Mononuclear cell (primary cell): ENCODE measurements around the gene ATG10. TPM values are rescaled to one million over a fixed set of nuclear protein-coding genes. Genes with fewer than 3 reads are reported as not detected.

Source experiments
- H3K27me3 ChIP-seq: 2 replicates; pipeline ENCODE4 v1.6.0; 2011; ENCODE audit warnings: low read length, control low read depth; ENCODE audit not compliant: insufficient read depth
- H3K4me1 ChIP-seq: 2 replicates; pipeline ENCODE4 v1.5.1; 2011; ENCODE audit warnings: mild to moderate bottlenecking, low read length, control low read depth; ENCODE audit not compliant: insufficient read depth
- H3K4me3 ChIP-seq: 2 replicates; pipeline ENCODE4 v1.5.1; 2011; ENCODE audit warnings: mild to moderate bottlenecking, low read length, moderate library complexity
- H3K9me3 ChIP-seq: 2 replicates; pipeline ENCODE4 v1.5.1; 2011; ENCODE audit warnings: low read depth, mild to moderate bottlenecking, control low read depth, low read length
- total RNA-seq: library from RNA; depleted of rRNA; stranded (reverse); fragments of >200 nt; gene quantifications from one replicate; pipeline ENCODE4 v1.2.3, GENCODE V29; 2012

The ATG10 gene
- total RNA-seq, 1 donor = 2.4 TPM

DNA sequence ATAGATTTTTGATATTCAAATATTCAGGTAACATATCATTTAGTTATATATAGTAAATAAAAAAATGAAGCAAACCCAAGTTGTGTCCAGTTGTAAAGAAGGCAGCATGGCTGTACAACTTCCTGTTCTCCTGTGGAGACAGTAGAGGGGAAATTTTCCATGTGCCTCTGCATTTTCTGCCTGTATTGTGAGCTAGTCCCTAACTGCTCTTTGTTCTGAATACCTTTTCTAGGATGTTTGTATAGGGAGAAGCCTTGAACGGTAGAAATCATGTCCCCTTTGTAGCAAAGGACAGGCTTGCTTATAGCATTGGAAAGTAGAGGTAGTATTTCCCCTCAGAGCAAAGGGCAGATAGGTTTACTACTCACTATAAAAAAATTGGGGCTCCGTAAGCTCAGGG, 319.6 kb downstream of the ATG10 start:
- Histone ChIP-seq H3K4me1 (no peaks in the 10 kb centered on the region), H3K4me3 (no peak overlapping the region), H3K9me3 (no peaks in the 10 kb centered on the region), H3K27me3 (no peaks in the 10 kb centered on the region)

- H3K4me1 ChIP-seq = no peaks in the 10 kb centered on the region
- H3K4me3 ChIP-seq = no peak overlapping the region
- no peaks in the 10 kb centered on the region for H3K27me3 ChIP-seq
- H3K9me3 ChIP-seq = no peaks in the 10 kb centered on the region
These were observed 323.3 kb downstream of the ATG10 start for GRCh38 chr5:82295144-82295543.

- Histone ChIP-seq H3K4me1 (no peaks in the 10 kb centered on the region), H3K9me3 (no peaks in the 10 kb centered on the region), H3K27me3 (no peaks in the 10 kb centered on the region), H3K4me3 (no peak overlapping the region)
These were observed 324.2 kb downstream of the ATG10 start for GRCh38 chr5:82295959-82296531.

DNA sequence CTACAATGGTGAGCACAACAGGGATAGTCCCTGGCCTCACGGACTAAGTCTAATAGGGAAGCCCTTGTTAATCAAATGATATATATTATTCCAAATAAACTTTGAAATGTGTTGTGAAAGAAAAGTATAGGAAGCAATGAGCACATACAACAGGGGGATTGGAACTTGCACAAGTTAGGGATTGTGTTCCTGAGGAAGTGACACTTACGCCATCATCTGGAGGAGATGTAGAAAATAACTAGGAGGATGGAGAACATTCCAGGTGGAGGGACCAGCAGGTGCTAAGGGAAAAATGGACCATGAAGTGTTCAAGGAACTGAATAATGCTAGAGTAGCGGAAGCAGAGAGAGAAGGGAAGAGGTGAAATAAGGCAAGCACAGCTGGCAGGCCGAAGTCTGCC, 325.1 kb downstream of the ATG10 start:
- H3K9me3 ChIP-seq = no peaks in the 10 kb centered on the region
- H3K4me1 ChIP-seq = no peaks in the 10 kb centered on the region
- H3K27me3 ChIP-seq = no peaks in the 10 kb centered on the region
- H3K4me3 ChIP-seq = no peak overlapping the region

- no peaks in the 10 kb centered on the region for H3K27me3 ChIP-seq
- H3K4me3 ChIP-seq = no peak overlapping the region
- H3K4me1 ChIP-seq = no peaks in the 10 kb centered on the region
- H3K9me3 ChIP-seq = no peaks in the 10 kb centered on the region
These were observed 325.9 kb downstream of the ATG10 start for GRCh38 chr5:82297711-82298110.

DNA sequence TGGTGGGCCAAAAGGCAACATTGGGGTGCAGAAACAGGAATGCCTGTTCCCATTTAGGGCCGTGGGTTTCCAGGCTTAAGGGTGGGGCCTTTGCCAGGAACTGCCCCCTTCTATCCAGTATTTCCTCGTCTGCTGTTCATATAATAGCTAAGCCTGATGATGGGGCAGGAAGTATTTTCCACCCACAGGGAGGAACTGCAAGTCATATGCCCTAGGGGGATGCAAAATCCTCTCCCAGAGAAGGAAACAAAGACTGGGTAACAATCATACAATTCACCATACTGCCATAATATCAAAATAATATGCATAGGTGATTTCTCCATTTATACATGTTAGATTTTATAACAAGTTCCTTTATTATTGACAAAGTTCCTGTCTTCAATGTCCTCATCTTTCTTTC, 326.8 kb downstream of the ATG10 start:
- Histone ChIP-seq H3K4me3 (no peak overlapping the region), H3K4me1 (no peaks in the 10 kb centered on the region), H3K27me3 (no peaks in the 10 kb centered on the region), H3K9me3 (no peaks in the 10 kb centered on the region)

DNA sequence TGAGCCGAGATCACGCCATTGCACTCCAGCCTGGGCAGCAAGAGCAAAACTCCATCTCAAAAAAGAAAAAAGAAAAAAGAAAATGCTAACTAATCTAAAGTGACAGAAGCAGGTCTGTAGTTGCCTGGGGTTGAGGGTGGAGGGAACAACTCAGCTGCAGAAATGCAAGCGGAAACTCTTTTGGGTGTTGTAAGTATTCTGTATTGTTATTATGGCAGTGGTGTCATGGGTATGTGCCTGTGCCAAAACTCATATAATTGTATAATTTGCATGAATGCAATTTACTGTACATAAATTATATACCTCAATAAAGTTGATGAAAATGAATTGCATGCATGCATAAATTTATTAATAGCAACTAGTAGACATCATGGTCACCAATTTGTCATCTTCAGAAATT, 329.4 kb downstream of the ATG10 start:
- Histone ChIP-seq H3K9me3 (no peaks in the 10 kb centered on the region), H3K27me3 (no peaks in the 10 kb centered on the region), H3K4me3 (no peak overlapping the region), H3K4me1 (no peaks in the 10 kb centered on the region)

Other genes with a start within 250 kb of the ATG10 start
- gene SSBP2, start 220.9 kb upstream of the ATG10 start, total RNA-seq = 35.9 TPM